GM19455 (cell line): ENCODE data around the gene DIDO1.

Experiments used
- ATAC-seq: cut with Tn5 transposase; IDR thresholded peaks from one replicate; pipeline ENCODE4 v1.9.1; 2021; ENCODE audit not compliant: unreplicated experiment

Gene DIDO1

GRCh38 chr20:62951896-62952372 lies 25.6 kb upstream of the DIDO1 start:
- no peak for ATAC-seq

- no peak for ATAC-seq
Measured at GRCh38 chr20:62951143-62951895, 25.0 kb upstream of the DIDO1 start.

- ATAC-seq = no peak
Measured at GRCh38 chr20:62950741-62951140, 24.4 kb upstream of the DIDO1 start.

- ATAC-seq = no peak
Measured at GRCh38 chr20:62949962-62950361, 23.7 kb upstream of the DIDO1 start.

GRCh38 chr20:62949153-62949821 lies 23.0 kb upstream of the DIDO1 start:
- ATAC-seq = no peak

GRCh38 chr20:62947532-62948300 lies 21.4 kb upstream of the DIDO1 start:
- ATAC-seq = no peak

GRCh38 chr20:62946918-62947317 lies 20.6 kb upstream of the DIDO1 start:
- no peak for ATAC-seq

GRCh38 chr20:62945771-62946339 lies 19.6 kb upstream of the DIDO1 start:
- no peak for ATAC-seq

- ATAC-seq = no peak
Measured at GRCh38 chr20:62944746-62945145, 18.4 kb upstream of the DIDO1 start.

- no peak for ATAC-seq
Measured at GRCh38 chr20:62944184-62944583, 17.9 kb upstream of the DIDO1 start.

- no peak for ATAC-seq
Measured at GRCh38 chr20:62943396-62943795, 17.1 kb upstream of the DIDO1 start.

- no peak for ATAC-seq
Measured at GRCh38 chr20:62942456-62942855, 16.2 kb upstream of the DIDO1 start.

GRCh38 chr20:62941792-62942191 lies 15.5 kb upstream of the DIDO1 start:
- no peak for ATAC-seq

GRCh38 chr20:62940875-62941274 lies 14.6 kb upstream of the DIDO1 start:
- ATAC-seq = no peak

GRCh38 chr20:62938105-62938888 lies 12.0 kb upstream of the DIDO1 start, which contains the start of gene GID8:
GID8 (plus strand) TSS chr20:62938147; CDS start chr20:62941503, 3,356 bp downstream.
- ATAC-seq = peak; percentile 42

GRCh38 chr20:62937268-62938104 lies 11.2 kb upstream of the DIDO1 start:
- peak; percentile 85 for ATAC-seq

GRCh38 chr20:62935968-62936585 lies 9.8 kb upstream of the DIDO1 start:
- ATAC-seq = no peak

- no peak for ATAC-seq
Measured at GRCh38 chr20:62935204-62935967, 9.1 kb upstream of the DIDO1 start.
